CD4-positive, alpha-beta T cell treated with Interleukin-6 for 4 hours (primary cell): Measurements from ENCODE around the gene PSD2.
A peak's percentile ranks its signal among the peaks of the same experiment; 100 is the strongest.
"Not testable (repeated sequence)": the region's sequence is repeated elsewhere in the genome, so short reads cannot be mapped to it uniquely, and the experiment has no call there.

ENCODE experiments used
- DNase-seq: peaks from one replicate; pipeline ENCODE4 v3.0.0-alpha.2; 2020; ENCODE audit warnings: mixed read lengths

PSD2 gene

DNA sequence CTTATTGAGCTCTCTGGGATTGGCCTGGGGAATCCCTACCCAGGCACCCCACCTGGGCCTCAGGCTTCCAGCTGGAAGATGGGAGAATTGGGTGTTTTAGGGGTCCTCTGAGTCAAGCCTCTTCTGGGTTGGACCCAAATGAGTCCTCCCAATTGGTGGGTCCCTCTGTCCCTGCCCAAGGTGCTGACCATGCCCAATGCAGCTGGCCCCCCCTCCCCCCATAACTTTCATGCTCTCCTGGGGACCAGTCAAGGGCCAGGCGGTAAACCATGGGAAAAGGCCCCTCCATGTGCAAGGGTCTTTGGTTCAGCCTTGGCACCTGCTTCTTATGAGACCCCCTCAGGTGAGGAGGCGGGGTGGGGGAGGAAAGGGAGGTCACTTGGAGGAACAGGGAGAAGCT lies 3.4 kb upstream of the PSD2 start:
- no peak for DNase-seq

DNA sequence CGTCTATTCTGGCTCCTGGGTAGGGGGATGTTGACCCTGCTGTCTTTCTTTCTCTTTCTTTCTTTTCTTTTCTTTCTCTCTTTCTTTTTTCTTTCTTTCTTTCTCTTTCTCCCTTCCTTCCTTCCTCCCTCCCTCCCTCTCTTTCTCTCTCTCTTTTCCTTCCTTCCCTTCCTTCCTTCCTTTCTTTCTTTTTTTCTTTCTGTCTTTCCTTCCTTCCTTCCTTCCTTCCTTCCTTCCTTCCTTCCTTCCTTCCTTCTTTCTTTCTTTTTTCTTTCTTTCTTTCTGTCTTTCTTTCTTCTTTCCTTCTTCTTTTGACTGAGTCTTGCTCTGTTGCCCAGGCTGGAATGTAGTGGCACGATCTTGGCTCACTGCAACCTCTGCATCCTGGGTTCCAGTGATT lies 3.0 kb upstream of the PSD2 start:
- not testable (repeated sequence) for DNase-seq

DNA sequence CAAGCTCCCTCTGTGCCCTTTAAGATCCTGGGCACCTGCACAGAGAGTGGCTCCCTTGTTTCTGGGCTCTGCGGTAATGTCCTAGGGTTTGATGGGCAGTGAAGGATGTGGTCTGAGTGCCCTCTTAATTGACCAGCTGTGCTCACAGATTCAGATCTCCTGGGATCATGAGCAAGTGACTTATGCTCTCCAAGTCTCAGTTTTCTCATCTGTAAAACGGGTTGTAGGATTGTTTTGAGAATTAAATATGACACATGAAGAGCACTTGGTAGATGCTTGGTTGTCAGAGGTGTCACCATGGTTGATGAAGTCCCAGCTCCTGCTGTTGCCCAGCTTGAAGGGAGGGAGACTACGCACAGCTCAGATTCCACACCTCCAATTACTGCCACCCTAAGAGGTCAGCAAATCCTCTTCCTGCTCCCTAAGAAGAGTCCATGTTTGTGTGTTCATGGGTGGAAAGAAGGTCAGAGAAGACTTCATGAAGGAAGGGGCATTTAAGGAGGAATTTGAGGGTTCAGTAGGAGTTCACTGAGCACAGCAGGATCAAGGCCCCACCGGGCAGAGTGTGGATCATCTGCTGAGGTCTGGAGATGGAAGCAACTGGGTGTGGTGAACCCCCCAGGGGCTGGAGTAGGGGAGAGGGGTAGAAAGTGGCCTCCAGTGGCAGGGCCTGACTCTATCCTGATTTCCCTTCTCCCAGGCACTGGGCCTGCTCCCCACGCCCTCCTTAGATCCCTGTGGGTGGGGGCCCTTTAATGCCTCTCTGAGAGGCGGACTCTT lies 1.4 kb upstream of the PSD2 start:
- DNase-seq = no peak

DNA sequence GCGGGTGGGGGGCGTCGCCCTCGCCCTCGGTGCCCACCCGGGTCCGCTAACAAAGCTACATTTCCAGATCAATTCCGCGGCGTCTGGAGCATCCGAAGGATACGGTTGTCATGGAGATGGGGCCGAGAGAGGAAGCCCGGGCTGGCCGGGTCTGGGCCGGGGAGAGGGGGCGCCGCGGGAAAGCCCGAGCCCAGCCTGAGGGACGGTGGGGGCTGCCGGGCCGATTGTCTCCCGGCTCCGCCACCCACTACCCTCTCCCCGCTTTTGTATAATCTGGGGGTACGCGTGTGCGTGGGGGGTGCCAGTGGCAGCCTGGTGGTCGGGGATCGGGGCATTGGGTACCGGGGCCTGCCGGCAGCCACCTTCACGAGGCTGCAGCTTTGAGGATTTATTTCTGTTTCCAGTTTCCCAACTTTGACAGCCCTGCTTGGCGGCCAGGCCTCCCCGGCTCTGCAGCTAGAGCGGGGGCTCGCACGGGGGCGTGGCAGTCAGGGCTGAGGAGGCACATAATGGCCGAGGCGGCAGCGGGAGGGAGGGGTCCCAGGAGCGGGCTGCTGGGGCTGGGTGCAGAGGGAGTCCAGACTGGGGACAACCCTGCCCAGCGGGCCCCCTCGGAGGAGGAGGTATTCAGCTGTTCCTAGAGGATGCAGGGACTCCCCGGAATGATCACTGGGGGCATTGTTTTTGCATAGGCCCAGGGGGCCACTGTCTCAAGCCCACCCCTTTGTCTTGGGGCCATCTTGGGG lies 626 bp downstream of the PSD2 start:
- DNase-seq = no peak

DNA sequence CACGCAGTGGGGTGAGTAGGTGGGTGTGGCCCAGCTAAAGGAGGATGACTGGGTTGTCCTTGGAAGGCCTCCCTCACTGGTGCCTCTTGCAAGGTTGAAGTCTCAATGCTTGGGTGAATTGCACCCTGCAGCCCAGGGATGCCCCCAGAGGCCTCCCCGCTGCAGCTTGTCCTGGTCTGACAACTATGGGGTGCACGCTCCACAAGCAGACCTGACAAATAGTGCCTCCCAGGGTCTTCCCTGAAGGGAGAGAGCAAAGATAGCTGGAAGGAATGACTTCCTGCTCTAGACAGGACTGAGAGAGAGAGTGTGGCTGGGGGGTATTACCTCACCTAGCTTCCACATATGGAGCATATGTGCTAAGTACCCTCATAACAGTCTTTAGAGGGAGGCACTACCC lies 1.7 kb downstream of the PSD2 start:
- DNase-seq = no peak

DNA sequence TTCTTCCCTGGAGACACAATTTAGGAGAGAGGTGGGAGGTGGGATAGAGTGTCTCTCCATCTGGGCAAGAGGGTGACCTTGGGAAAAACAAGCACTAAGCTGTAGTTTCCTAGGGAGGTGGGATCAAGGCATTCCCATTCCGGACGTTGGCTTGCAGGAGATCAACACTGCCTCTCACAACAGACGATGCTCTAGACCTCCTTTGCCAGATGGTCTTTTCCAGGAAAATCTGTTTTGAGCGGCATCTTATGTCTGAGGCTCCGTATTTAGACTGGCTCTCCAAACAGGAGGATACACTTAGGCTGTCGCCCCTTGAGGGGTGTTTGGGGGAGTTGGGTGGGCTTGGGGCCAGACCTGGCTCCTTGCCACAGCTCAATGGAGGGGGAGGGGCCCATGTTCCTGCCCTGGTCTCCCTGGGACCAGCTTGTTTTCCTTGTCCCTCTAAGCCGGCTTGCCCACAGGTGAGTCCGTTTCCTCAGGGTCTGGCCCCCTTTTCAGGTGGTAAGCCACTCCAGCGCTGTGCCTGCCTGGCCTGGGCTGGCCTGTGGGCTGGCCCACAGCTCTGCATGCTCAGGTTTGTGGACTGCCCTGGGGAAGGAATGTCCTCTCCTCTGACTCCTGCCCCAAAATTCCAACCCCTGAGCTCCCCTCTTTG lies 2.4 kb downstream of the PSD2 start:
- no peak for DNase-seq

DNA sequence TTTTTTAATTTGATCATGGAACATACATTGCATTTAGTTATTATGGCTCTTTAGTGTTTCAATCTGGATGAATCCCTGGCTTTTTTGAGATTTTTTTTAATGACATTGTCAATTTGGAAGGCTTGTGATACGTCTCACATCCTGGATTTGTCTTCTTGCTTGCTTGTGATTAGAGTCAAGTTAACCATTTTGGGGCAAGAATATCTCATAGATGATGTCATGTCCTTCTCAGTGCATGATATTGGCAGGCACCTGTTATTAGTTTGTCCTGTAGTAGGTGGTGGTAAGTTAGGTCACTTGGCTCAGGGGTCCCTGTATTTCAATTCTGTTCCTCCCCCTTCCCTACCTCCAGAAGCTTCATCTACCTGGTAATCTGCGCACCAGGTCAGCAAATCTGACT lies 3.3 kb downstream of the PSD2 start:
- no peak for DNase-seq

DNA sequence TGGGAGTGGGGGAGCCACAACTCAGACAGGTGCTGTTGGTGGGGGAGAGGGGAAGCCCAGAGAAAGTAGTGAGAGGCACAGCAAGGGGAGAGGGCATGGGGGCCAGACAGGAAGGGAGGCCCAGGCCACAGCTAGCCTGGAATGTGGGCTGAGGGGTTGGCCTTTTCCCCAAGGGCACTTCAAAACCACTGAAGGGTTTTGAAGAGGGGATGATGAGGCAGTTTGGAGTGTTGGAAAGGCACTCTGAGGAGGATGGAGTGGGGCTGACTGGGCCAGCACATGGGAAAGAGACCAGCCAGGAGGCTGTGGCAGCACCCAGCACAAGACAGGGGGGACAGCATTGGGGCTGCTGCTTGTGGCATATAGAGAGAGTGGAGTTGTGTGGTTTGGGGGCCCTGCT lies 3.8 kb downstream of the PSD2 start:
- no peak for DNase-seq

GRCh38 chr5:139803978-139804377 lies 8.4 kb downstream of the PSD2 start:
- no peak for DNase-seq

- DNase-seq = no peak
Measured at GRCh38 chr5:139804800-139805397, 9.3 kb downstream of the PSD2 start.

GRCh38 chr5:139805545-139805944 lies 9.9 kb downstream of the PSD2 start:
- DNase-seq = no peak

DNA sequence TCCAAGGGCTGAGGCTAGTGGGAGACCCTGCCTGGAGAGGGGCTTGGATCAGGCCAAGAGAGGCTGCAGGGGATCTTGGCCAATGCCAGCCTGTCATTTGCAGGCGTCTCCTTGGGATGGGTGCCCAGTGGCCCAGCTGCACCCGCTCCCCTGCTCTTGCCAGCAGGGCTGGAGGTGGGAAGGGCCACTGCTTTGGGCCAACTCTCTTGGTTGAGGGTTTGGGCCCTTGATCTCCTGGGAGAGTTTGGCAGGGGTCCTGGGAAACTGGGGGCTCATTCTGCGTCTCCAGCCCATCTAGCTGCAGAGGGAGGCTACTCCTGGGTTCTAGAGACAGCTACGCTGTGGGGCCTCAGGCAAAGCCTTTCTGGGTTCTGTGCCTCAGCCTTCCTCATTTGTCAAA lies 10.5 kb downstream of the PSD2 start:
- no peak for DNase-seq

DNA sequence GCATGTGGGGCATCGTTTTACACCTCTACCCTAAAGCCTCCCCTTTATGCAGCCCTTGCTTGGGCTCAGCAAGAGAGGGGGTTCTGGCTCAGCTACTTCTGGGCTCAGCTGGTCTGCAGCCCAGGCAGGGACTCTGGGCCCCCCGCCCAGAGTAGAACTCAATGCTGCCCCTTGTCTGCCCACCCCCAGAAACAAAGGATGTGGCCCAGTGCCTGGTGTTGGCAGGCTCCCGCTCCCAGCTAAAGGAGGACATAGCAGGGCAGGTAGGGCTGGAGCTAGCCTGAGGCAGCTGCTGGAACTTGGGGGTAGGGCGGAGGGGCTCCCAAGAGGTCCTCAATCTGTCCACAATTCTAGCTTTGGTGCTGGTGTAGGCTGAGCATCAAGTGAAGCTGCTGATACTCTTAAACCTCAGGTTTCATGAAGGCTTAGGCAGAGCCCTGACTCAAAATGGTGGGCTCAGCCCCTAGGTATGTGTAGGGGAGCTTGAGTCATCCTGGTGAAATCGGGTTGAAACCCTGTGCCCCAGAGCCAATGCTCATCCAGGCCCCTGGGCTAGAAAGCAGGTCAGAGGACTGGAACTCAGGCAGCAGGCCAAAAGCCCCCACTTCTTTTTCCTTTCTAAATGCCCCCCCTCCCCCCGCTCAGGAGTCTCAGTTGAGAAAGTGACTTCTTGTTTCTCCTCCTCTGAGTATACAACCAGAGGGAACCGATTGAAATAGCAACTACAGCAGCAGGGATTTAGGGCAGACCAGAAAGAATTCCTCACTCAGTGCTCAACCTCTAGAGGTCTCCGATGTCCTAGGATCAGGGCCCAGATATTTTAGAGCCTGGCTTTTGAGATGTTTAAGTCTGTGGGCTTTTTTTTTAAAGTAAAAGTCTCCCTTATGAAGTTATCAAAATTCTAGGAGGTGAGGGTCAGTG lies 11.4 kb downstream of the PSD2 start:
- DNase-seq = no peak

DNA sequence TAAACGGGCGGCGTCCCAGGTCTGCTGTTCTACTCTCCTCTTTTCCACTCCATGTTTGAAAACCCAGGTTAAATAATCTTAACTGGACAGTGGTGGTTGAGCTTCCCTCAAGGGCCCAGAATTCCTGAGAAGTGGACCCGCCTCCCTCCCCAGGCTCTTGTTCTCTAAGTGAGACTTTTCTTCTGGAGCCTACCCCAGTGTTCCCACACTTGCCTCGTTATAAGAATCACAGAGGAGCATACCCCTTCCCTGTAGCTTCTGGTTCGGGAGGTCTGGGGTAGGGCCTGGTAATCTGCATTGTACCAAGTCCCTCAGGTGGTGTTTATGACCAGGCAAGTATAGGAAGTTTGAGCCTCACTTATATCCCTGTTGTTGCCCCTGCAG lies 12.0 kb downstream of the PSD2 start:
- no peak for DNase-seq

- peak; percentile 16 for DNase-seq
Measured at GRCh38 chr5:139808481-139809330, 13.1 kb downstream of the PSD2 start.

DNA sequence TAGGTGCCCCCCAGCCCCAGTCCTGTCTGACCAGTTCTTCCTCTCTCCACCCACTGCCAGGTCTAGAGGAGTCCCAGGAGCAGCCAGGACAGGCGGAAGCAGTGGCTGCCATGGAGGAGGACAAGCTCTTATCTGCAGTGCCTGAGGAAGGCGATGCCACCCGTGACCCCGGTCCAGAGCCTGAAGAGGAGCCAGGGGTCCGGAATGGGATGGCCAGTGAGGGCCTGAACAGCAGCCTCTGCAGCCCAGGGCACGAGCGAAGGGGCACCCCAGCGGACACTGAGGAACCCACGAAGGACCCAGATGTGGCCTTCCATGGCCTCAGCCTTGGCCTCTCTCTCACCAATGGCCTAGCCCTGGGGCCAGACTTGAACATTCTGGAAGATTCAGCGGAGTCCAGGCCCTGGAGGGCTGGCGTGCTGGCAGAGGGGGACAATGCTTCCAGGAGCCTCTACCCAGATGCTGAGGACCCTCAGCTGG lies 13.8 kb downstream of the PSD2 start:
- no peak for DNase-seq

- DNase-seq = no peak
Measured at GRCh38 chr5:139810341-139811273, 15.0 kb downstream of the PSD2 start.

GRCh38 chr5:139811274-139811607 lies 15.6 kb downstream of the PSD2 start:
- DNase-seq = no peak

DNA sequence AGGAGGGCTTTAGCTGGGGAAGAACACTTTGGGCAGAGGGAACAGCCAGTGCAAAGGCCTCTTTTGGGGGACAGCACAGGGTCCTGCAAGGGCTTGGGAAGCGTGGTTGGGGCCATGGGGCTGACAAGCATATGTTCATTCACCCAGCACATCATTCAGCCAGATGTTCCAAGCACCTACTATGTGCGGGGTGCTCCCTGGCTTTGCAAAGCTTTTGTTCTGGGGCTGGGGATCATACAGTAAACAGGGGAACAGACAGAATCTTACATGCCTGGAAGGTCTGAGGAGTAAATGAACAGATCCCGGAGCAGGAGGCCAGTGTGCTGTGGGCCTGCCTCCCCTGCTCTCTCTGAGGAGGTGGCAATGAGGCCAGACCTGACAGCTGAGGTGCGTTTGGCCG lies 16.7 kb downstream of the PSD2 start:
- no peak for DNase-seq
